GM12878 (cell line): Measurements from ENCODE around the gene KLK2. TPM values are rescaled to one million over a fixed set of nuclear protein-coding genes. Genes with fewer than 3 reads are reported as not detected.

Source experiments
- ATAC-seq: fragments of 200-7000 bp; cut with Tn5 transposase; 3 replicates; pipeline ENCODE4 v1.9.1; 2020; ENCODE audit warnings: mild to moderate bottlenecking, moderate library complexity
- BruUV-seq: library from RNA; stranded (reverse); fragments of 400-500 nt; replicated peaks from 2 replicates; lab custom pipeline; 2021; lab: Mats Ljungman, UMichigan
- CTCF ChIA-PET: fragments of 300-600 bp; sonication (Branson Sonifier 250); formaldehyde crosslinking; extraction: SDS; loops from one replicate; lab custom pipeline; 2021; ENCODE audit warnings: inconsistent platforms; lab: Yijun Ruan, JAX
- POLR2A ChIA-PET: fragments of 350-600 bp; formaldehyde crosslinking; extraction: SDS; loops from one replicate; lab custom pipeline; 2021; ENCODE audit warnings: inconsistent platforms; lab: Charles Lee
- RAD21 ChIA-PET: fragments of 300-600 bp; sonication (Branson Sonifier 250); formaldehyde crosslinking; loops from one replicate; lab custom pipeline; 2023; ENCODE audit warnings: antibody characterized with exemption; ENCODE audit not compliant: unreplicated experiment; lab: Charles Lee
- SMC1A ChIA-PET: fragments of 300-600 bp; sonication (Branson Sonifier 250); formaldehyde crosslinking; loops from one replicate; lab custom pipeline; 2023; ENCODE audit not compliant: unreplicated experiment, uncharacterized antibody; lab: Charles Lee
- DNase-seq: peaks from one replicate; pipeline ENCODE4 v3.0.0-alpha.2; 2011; ENCODE audit warnings: low read depth, low spot score
- FAIRE-seq: peaks from 3 replicates; lab custom pipeline; 2011; peaks lifted over from hg19 to GRCh38; lab: Jason Lieb, UNC
- H2AFZ ChIP-seq: 2 replicates; pipeline ENCODE4 v1.6.0; 2011; ENCODE audit warnings: low read depth, low read length, control low read depth; ENCODE audit not compliant: control insufficient read depth
- H3K27ac ChIP-seq: 2 replicates; pipeline ENCODE4 v1.5.1; 2011; ENCODE audit warnings: control low read depth; ENCODE audit not compliant: control insufficient read depth, insufficient read depth
- H3K27me3 ChIP-seq, 2 experiments: replicated peaks in 1 of 2; 2 replicates each; pipeline versions ENCODE4 v1.6.0 to v1.6.1; 2011; ENCODE audit warnings: low read length in 1 of 2; ENCODE audit not compliant: control insufficient read depth in 2 of 2, insufficient read depth in 2 of 2
- H3K36me3 ChIP-seq, 2 experiments: 2 replicates each; pipeline ENCODE4 v1.5.1; 2011; ENCODE audit warnings: low read length in 1 of 2; ENCODE audit not compliant: control insufficient read depth in 2 of 2, insufficient read depth in 2 of 2
- H3K4me1 ChIP-seq: 2 replicates; pipeline ENCODE4 v1.6.1; 2011; ENCODE audit warnings: mild to moderate bottlenecking, low read length, moderate library complexity, mixed read lengths; ENCODE audit not compliant: control insufficient read depth, insufficient read depth
- H3K4me2 ChIP-seq: 2 replicates; pipeline ENCODE4 v1.6.0; 2011; ENCODE audit warnings: control low read depth; ENCODE audit not compliant: control insufficient read depth, insufficient read depth
- H3K4me3 ChIP-seq: fragments of 200-600 bp; sonication (generic); 2 replicates; pipeline ENCODE4 v1.5.1; 2016
- H3K79me2 ChIP-seq: 2 replicates; pipeline ENCODE4 v1.6.0; 2011; ENCODE audit warnings: low read length; ENCODE audit not compliant: control insufficient read depth, insufficient read depth
- H3K9ac ChIP-seq: 2 replicates; pipeline ENCODE4 v1.8.0; 2011; ENCODE audit warnings: low read length, control low read depth, mixed read lengths; ENCODE audit not compliant: control insufficient read depth, insufficient read depth
- H3K9me3 ChIP-seq: replicated peaks from 3 replicates; pipeline ENCODE4 v1.5.1; 2011; ENCODE audit warnings: mild to moderate bottlenecking, low read length; ENCODE audit not compliant: control insufficient read depth, insufficient read depth
- H4K20me1 ChIP-seq: 2 replicates; pipeline ENCODE4 v1.6.0; 2011; ENCODE audit not compliant: control insufficient read depth, insufficient read depth
- CHD1 ChIP-seq: IDR thresholded peaks from 2 replicates; pipeline ENCODE4 v1.6.1; 2012; ENCODE audit warnings: low read depth, low read length, improper control_type of control experiment
- KLF5 ChIP-seq: fragments of 450-650 bp; IDR thresholded peaks from 2 replicates; pipeline ENCODE4 v1.6.1; 2014; ENCODE audit warnings: mild to moderate bottlenecking; ENCODE audit not compliant: partially characterized antibody
- MEF2B ChIP-seq: fragments of 450-650 bp; IDR thresholded peaks from 2 replicates; pipeline ENCODE4 v1.6.1; 2018; ENCODE audit warnings: mild to moderate bottlenecking, moderate library complexity; ENCODE audit not compliant: partially characterized antibody, poor library complexity, severe bottlenecking
- PAX5 ChIP-seq: IDR thresholded peaks from 2 replicates; pipeline ENCODE4 v1.6.1; 2011; ENCODE audit warnings: low read depth, low read length, borderline replicate concordance
- PRDM15 ChIP-seq: fragments of 450-650 bp; formaldehyde crosslinking; IDR thresholded peaks from 2 replicates; pipeline ENCODE4 v1.4.0; 2020; ENCODE audit warnings: mild to moderate bottlenecking, moderate library complexity
- TCF12 ChIP-seq: IDR thresholded peaks from 2 replicates; pipeline ENCODE4 v1.6.1; 2011; ENCODE audit warnings: low read depth, mild to moderate bottlenecking, low read length
- YY1 ChIP-seq: IDR thresholded peaks from 2 replicates; pipeline ENCODE4 v1.6.1; 2011; ENCODE audit warnings: low read depth, mild to moderate bottlenecking, low read length
- ZNF217 ChIP-seq: fragments of 450-650 bp; IDR thresholded peaks from 2 replicates; pipeline ENCODE4 v1.6.1; 2017; ENCODE audit warnings: antibody characterized with exemption, mild to moderate bottlenecking
- WGBS: methylation state at CpG from one replicate; pipeline ENCODE4 v1.1.6; 2016; ENCODE audit warnings: low lambda C conversion rate; ENCODE audit not compliant: insufficient replicate concordance, insufficient coverage; ENCODE audit errors: missing lambda C conversion rate; 5-methylcytosine and 5-hydroxymethylcytosine counted together
- in situ Hi-C: fragments of 300-500 bp; cut with MboI; formaldehyde crosslinking; loops from 9 replicates; pipeline ENCODE4 v1.14.3; 2018; ENCODE audit warnings: mixed read lengths
- intact Hi-C: fragments of 100-400 bp; cut with micrococcal nuclease; formaldehyde crosslinking; loops from one replicate; pipeline ENCODE4 v1.14.2; 2022; ENCODE audit not compliant: unreplicated experiment
- polyA plus RNA-seq, 11 experiments: library from polyadenylated mRNA; depleted of rRNA in 4 of 11; unstranded in 6 of 11; stranded (reverse) in 5 of 11; fragments of >200 nt; fragmentation: Nextera tagmentation in 4 of 11; fragmentation: Illumina TruSeq in 1 of 11; extraction: Ambion mirVana in 4 of 11; extraction: Trizol in 1 of 11; gene quantifications; 1 replicate in 1 of 11; 2 replicates in 10 of 11; pipeline versions ENCODE4 v1.2.1 to v1.2.3, GENCODE V29; 2011 to 2016; ENCODE audit warnings: inconsistent platforms in 2 of 11, missing spikeins in 2 of 11, low read depth in 1 of 11
- total RNA-seq, 4 experiments: library from RNA; depleted of rRNA in 3 of 4; stranded (reverse); fragments of >200 nt in 3 of 4; fragmentation: Illumina TruSeq in 1 of 4; extraction: Trizol in 1 of 4; gene quantifications; 2 replicates each; pipeline versions ENCODE4 v1.2.1 to v1.2.3, GENCODE V29; 2013 to 2021

Gene KLK2
- total and polyA plus RNA-seq, 10 of the 15 experiments (the other 5 are each of a cell fraction or from before 2014, with no cell fraction given) = 0.19 to 3.1 (median 1.2) TPM

- no peak for DNase-seq
- H3K36me3 ChIP-seq = no peaks in the 10 kb centered on the region
Measured at GRCh38 chr19:50861010-50861409, 12.2 kb upstream of the KLK2 start.

GRCh38 chr19:50861496-50862286, 11.5 kb upstream of the KLK2 start:
- H3K4me1 ChIP-seq = 0 out of 2 replicates have a peak, but pooled peaks cover 3% of the 10 kb centered on the region
- in situ Hi-C loops = no loop called here
- BruUV-seq = no TSS peak
- SMC1A ChIA-PET = no interaction called here
- TF ChIP-seq PRDM15 (CRISPR knock-in tag) (no peak), ZNF217 (no peak), MEF2B (no peak), YY1 (no peak), PAX5 (no peak), CHD1 (no peak)
- TF ChIP-seq, all 136 proteins: peak for 0
- ChIA-PET CTCF (no interaction called here), RAD21 (no interaction called here), POLR2A (no interaction called here)
- WGBS = 35% methylated on average over 7 of the region's 7 CpGs
- no peak overlapping the region for H2AFZ ChIP-seq
- no peaks in the 10 kb centered on the region for H4K20me1 ChIP-seq
- no peak overlapping the region for H3K4me3 ChIP-seq
- no peaks in the 10 kb centered on the region for H3K36me3 ChIP-seq
- H3K4me2 ChIP-seq = no peak overlapping the region
- H3K9me3 ChIP-seq = peaks cover 3% of the 10 kb centered on the region; the same call in 1 of the 3 replicates
- no peak overlapping the region for H3K9ac ChIP-seq
- H3K27me3 ChIP-seq = peaks cover 0 to 2% of the 10 kb centered on the region in 2 experiments; a peak in 2 of 4 replicates
- H3K79me2 ChIP-seq = no peaks in the 10 kb centered on the region
- no peak for ATAC-seq
- no peak for DNase-seq
- no peak for FAIRE-seq
- H3K27ac ChIP-seq = no peak overlapping the region
- intact Hi-C loops = no loop called here

More at GRCh38 chr19:50861010-50861409, 12.2 kb upstream of the KLK2 start:
- no peak overlapping the region for H3K27ac ChIP-seq
- 35% methylated on average over 5 of the region's 5 CpGs for WGBS
- no peak for FAIRE-seq
- TF ChIP-seq KLF5 = no peak
- no peak for TF ChIP-seq TCF12
- TF ChIP-seq, all 136 proteins: peak for 0
- H3K4me1 ChIP-seq = 0 out of 2 replicates have a peak, but pooled peaks cover 3% of the 10 kb centered on the region
- in situ Hi-C loops = no loop called here
- no TSS peak for BruUV-seq
- CTCF ChIA-PET = no interaction called here
- ATAC-seq = no peak
- no peak overlapping the region for H3K4me3 ChIP-seq
- intact Hi-C loops = no loop called here
- no peaks in the 10 kb centered on the region; a peak in 2 of 4 replicates for H3K27me3 ChIP-seq
- no peaks in the 10 kb centered on the region for H3K79me2 ChIP-seq
- no peak overlapping the region for H2AFZ ChIP-seq
- POLR2A ChIA-PET = no interaction called here
- SMC1A ChIA-PET = interaction anchor here (0.9 kb wide), 1 partner anchor 61 kb away, joined by 3 read pairs; no protein-coding TSS in a partner anchor
- H3K9ac ChIP-seq = no peak overlapping the region
- RAD21 ChIA-PET = no interaction called here
- no peak overlapping the region for H3K4me2 ChIP-seq
- H3K9me3 ChIP-seq = peaks cover 3% of the 10 kb centered on the region; the same call in 1 of the 3 replicates
- no peaks in the 10 kb centered on the region for H4K20me1 ChIP-seq
